HG03175 (cell line): Measurements from ENCODE around the gene NMNAT2.
"Not testable (repeated sequence)": the region's sequence is repeated elsewhere in the genome, so short reads cannot be mapped to it uniquely, and the experiment has no call there.

Source experiments
- ATAC-seq: cut with Tn5 transposase; IDR thresholded peaks from one replicate; pipeline ENCODE4 v1.9.1; 2021; ENCODE audit warnings: mild to moderate bottlenecking, moderate library complexity; ENCODE audit not compliant: unreplicated experiment

NMNAT2 gene

GRCh38 chr1:183242556-183242955 is 175.6 kb downstream of the NMNAT2 start:
- ATAC-seq, result no peak

DNA sequence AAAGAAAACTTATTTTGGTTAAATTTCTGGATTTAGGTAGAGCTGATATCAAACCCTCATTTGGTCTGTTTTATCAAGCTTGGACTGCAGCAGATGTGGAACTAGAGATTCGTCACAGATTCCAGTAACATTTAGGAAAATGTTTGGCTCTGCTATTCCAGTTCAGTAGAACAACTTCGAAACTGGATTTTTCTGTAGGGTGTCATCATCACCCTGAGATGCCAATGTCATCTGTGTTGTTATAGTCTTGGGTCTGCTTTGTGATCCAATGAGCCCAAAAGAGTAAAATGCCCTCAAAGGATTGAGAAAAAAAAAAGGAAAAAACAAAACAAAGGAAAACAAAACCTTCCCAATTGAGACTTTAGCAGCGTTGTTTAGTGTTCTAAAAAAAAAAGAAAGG is 176.7 kb downstream of the NMNAT2 start:
- no peak for ATAC-seq

- ATAC-seq, result not testable (repeated sequence)
Observed at GRCh38 chr1:183240853-183241252, 177.3 kb downstream of the NMNAT2 start.

DNA sequence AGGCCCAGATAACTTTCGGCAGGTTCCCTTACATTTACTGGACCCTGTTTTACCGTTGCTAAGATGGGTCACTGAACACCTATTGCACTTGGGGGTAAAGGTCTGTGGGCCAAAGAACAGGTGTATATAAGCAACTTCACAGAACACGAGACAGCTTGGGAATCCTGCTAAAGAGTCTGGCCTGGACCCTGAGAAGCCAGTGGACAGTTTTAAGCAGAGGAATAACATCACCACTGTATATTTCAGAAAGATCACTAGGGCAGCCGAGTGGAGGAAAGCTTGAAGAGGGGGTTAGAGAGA is 177.7 kb downstream of the NMNAT2 start:
- no peak for ATAC-seq

DNA sequence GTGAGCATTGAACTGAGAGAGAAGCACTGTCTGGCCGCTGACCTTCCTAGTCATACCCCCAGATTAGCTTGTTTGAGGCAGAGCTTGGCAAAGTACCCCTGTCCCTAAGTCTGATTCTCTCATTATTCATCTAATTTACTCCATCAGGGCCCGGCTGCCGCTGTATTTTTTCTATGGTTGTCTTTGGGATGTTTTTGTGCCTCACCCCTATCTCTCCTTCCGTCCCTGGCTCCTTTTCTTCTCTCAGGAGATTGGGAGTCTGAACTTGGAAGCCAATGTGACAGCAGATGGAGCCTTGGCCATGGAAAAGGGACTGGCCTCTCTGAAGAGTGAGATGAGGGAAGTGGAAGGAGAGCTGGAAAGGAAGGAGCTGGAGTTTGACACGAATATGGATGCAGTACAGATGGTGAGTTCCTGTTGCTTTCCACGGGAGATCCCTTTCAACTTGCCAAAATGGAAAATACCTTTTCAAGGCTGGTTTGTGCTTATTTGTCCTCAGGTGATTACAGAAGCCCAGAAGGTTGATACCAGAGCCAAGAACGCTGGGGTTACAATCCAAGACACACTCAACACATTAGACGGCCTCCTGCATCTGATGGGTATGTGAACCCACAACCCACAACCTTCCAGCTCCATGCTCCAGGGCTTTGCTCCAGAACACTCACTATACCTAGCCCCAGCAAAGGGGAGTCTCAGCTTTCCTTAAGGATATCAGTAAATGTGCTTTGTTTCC is 178.2 kb downstream of the NMNAT2 start:
- no peak for ATAC-seq

GRCh38 chr1:183239220-183239742 is 178.9 kb downstream of the NMNAT2 start:
- ATAC-seq, result no peak

- no peak for ATAC-seq
Observed at GRCh38 chr1:183238071-183238470, 180.1 kb downstream of the NMNAT2 start.

DNA sequence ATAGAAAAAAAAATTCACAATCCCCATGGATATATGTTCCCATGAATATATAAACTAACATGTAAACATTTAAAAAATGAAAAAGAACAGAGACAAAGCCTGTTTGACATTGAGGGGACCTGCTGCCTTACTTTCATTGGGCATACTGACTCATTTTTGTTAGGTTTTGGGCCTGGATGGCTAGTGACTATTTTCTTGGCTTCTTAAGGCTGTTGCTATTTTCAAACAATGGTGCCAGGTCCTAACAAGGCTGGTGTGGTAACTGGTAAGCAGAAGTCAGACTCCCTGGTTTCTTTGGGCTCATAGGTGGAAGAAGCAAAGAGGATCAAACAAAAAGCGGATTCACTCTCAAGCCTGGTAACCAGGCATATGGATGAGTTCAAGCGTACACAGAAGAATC is 181.1 kb downstream of the NMNAT2 start:
- ATAC-seq, result no peak

DNA sequence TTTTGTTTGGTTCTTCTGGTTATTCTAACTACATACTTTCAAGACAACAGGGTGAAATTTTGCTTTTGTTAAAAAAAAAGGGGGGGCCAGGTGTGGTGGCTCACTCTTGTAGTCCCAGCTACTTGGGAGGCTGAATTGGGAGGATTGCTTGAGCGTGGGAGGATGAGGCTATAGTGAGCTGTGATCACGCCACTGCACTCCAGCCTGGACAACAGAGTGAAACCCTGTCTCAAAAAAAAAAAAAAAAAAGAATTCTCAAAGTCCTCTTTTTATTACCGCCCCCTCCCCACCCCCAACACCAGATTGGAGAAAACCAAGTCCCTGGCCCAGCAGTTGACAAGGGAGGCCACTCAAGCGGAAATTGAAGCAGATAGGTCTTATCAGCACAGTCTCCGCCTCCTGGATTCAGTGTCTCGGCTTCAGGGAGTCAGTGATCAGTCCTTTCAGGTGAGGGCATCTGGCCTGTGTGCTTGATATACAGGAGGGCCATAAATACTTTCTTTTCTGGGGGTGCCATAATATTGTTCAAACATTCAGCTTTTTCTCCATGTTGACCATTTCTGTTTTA is 181.9 kb downstream of the NMNAT2 start:
- no peak for ATAC-seq

- no peak for ATAC-seq
Observed at GRCh38 chr1:183235503-183235902, 182.7 kb downstream of the NMNAT2 start.

GRCh38 chr1:183234660-183235476 is 183.3 kb downstream of the NMNAT2 start:
- no peak for ATAC-seq

GRCh38 chr1:183233113-183233512 is 185.1 kb downstream of the NMNAT2 start:
- ATAC-seq, result no peak

DNA sequence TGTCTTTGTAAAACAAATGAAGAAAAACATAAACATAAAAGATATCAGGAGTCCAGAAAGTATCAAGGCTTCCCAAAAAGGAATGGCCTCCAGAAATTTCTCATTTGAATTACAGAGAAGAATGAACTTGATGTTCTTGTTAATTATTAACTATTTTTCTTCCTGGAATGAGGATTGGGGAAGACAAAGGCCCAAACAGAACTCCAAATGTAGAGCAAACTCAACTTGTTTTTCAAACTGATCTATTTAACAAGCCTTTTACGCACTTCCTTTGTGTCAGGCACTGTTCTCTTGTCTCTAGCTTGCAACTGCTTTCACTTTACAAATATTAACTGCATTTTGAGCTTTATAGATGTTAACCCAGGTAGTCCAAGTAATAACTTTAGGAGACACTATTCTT is 186.6 kb downstream of the NMNAT2 start:
- no peak for ATAC-seq

DNA sequence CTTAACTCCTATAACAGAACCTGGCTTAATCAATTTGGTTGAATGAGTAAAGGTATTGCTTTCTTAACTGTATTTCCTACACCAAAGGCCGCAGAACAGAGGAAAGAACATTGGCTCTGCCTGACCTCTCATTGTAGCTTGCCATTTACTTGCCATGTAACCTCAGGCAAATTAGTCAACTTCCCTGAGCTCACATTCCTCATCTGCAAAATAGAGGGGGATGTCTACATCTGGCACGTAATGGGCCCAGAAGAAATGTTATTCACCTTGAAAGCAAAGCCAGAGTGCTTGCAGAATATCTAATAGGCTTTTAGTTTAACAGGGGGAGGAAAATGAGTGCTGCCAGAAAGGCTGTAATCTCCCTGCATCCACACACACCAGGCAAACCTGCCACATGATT is 187.8 kb downstream of the NMNAT2 start:
- ATAC-seq, result no peak

DNA sequence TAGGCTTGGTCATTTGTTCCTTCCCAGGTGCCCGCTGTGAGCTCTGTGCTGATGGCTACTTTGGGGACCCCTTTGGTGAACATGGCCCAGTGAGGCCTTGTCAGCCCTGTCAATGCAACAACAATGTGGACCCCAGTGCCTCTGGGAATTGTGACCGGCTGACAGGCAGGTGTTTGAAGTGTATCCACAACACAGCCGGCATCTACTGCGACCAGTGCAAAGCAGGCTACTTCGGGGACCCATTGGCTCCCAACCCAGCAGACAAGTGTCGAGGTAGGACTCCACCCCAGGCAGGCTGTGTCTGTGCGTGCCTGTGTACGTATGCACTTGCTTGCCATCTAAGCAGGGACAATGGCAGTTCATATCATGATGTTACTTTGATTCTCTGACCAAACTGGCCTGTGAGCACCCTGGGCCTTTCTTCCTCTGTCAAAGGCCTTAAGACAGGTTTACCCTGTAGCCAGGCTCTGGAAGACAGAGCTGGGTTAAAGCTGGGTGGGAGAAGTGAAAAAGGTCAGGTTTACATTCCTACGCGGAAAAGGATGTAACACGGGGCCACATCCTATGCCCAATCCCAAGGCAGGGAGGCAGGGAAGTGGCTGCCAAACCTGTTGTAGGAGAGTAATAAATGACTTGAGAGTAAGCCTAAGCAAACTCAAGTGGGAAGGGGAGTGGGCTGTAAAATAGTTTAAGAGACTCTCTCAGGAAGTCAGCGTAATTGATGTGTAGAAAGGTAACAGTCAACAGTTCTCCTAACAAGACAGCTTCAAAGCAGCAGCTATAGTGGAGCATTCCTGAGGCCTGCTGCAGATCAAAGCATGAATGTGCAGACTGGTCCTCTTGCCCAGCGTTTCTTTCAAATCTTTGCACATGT is 189.6 kb downstream of the NMNAT2 start:
- no peak for ATAC-seq

DNA sequence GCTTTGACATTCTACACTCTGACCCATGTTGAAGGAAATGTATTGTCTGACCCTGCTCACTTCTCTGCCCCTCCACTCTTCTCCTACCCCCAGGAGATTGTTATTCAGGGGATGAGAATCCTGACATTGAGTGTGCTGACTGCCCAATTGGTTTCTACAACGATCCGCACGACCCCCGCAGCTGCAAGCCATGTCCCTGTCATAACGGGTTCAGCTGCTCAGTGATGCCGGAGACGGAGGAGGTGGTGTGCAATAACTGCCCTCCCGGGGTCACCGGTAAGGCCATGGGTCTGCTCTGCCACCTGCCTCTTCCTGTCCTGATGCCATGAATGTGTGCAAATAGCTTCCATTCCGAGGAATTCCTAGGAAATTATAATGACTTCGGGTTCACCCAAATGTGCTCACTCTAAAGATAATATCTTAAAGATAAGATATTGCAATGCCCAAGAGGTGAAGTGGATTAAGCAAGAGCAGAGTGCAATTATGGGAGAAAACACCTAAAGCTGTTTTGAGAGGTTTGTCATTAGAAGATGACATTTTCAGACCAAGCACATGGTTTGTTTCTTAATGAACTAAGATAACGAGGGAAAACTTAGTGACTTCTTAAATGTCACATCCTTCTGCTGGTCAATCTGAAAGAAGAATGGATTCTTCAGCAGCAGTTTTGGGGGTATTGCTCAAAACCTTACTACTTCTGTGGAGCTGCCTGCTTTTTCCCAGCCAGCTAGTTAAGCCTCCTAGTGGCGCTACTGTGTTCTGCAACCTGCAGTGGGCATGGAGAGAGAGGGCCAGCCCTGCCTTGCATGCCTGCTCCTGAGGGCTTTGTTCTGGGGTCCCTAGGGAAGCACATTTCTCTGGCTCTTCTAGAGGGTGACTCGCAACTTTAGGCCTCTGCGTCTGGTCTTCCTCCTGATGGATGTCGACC is 190.5 kb downstream of the NMNAT2 start:
- peak; percentile 79 for ATAC-seq

- ATAC-seq, result no peak
Observed at GRCh38 chr1:183226963-183227362, 191.2 kb downstream of the NMNAT2 start.

GRCh38 chr1:183226361-183226760 is 191.8 kb downstream of the NMNAT2 start:
- ATAC-seq, result no peak

DNA sequence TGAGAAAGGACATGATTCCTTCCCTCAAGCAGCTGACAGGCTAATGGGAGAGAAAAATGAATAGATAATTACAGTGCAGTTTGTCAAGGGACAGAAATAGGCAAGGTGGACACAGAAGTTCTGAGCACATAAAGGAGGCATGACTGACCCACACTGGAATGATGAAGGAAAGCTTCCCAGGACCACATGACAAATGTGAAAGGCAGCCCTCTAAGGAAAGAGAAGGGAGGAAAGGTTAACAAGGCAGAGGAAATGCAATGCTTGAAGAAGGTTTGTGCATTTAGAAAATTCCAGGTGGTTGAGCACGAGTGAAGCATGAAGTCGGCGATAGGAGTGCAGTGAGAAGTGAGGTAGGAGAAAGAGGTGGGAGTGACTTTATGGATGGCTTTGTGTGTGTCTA is 194.7 kb downstream of the NMNAT2 start:
- ATAC-seq, result no peak

DNA sequence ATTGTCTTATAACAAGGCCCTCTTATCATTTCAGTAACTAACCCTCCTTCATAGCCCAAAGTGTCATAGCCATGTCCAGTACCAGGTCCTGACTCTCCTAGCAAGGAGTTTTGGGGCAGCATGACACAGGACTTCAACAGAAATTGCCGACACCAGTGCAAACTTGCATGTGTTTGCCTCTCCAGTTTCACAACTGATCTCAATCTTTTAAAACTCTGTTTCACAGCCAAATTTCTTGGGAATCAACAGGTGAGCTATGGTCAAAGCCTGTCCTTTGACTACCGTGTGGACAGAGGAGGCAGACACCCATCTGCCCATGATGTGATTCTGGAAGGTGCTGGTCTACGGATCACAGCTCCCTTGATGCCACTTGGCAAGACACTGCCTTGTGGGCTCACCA is 195.3 kb downstream of the NMNAT2 start:
- no peak for ATAC-seq
